Gastroesophageal sphincter (tissue), 4 donors: Measurements from ENCODE around the gene THOP1. TPM values are rescaled to one million over a fixed set of nuclear protein-coding genes. Genes with fewer than 3 reads are reported as not detected.

Experiments
- ATAC-seq: fragments of 150-250 bp; one replicate; pipeline ENCODE4 v1.9.1; 2016; ENCODE audit warnings: mild to moderate bottlenecking, moderate library complexity
- H3K27ac ChIP-seq, 4 donors: fragments of 200-600 bp; sonication (generic) in 3 of 4; 1 replicate in 3 of 4; 2 replicates in 1 of 4; pipeline ENCODE4 v1.5.1; 2016 to 2019
- H3K27me3 ChIP-seq: fragments of 200-600 bp; sonication (generic); one replicate; pipeline ENCODE4 v1.5.1; 2019
- H3K36me3 ChIP-seq, 2 donors: fragments of 200-600 bp; sonication (generic); one replicate each; pipeline ENCODE4 v1.5.1; 2019; ENCODE audit warnings: control low read depth in 1 of 2
- H3K4me1 ChIP-seq, 3 donors: fragments of 200-600 bp; sonication (generic); 1 replicate in 2 of 3; 2 replicates in 1 of 3; pipeline ENCODE4 v1.5.1; 2016 to 2019; ENCODE audit warnings: control low read depth in 2 of 3
- H3K4me3 ChIP-seq, 2 donors: fragments of 200-600 bp; sonication (generic); one replicate each; pipeline ENCODE4 v1.5.1; 2019; ENCODE audit warnings: mild to moderate bottlenecking in 1 of 2, moderate library complexity in 1 of 2
- H3K9me3 ChIP-seq, 3 donors: fragments of 200-600 bp; sonication (generic); one replicate each; pipeline ENCODE4 v1.5.1; 2017 to 2019; ENCODE audit warnings: control low read depth in 2 of 3
- CTCF ChIP-seq, 4 experiments: fragments of 200-600 bp in 2 of 4; fragments of 450-650 bp in 2 of 4; sonication (generic) in 1 of 4; IDR thresholded peaks; one replicate each; pipeline ENCODE4 v1.5.1; 2017 to 2019; ENCODE audit warnings: antibody characterized with exemption in 4 of 4, mild to moderate bottlenecking in 2 of 4, moderate library complexity in 2 of 4
- EP300 ChIP-seq: sonication (generic); formaldehyde crosslinking; IDR thresholded peaks from one replicate; pipeline ENCODE4 v1.6.1; 2017; ENCODE audit warnings: antibody characterized with exemption, mild to moderate bottlenecking
- POLR2A ChIP-seq, 2 donors: fragments of 450-650 bp; IDR thresholded peaks; one replicate each; pipeline ENCODE4 v1.6.1; 2017; ENCODE audit warnings: antibody characterized with exemption in 2 of 2, mild to moderate bottlenecking in 2 of 2, moderate library complexity in 1 of 2
- POLR2AphosphoS5 ChIP-seq: sonication (generic); formaldehyde crosslinking; IDR thresholded peaks from one replicate; pipeline ENCODE4 v1.6.1; 2017; ENCODE audit warnings: antibody characterized with exemption
- WGBS, 2 donors: methylation state at CpG; one replicate each; pipeline ENCODE4 v1.1.5; 2018; ENCODE audit warnings: low coverage in 1 of 2; 5-methylcytosine and 5-hydroxymethylcytosine counted together
- total RNA-seq, 4 donors: library from RNA; depleted of rRNA; stranded (reverse); fragments of >200 nt; gene quantifications; one replicate each; pipeline ENCODE4 v1.1.0, GENCODE V29; 2016

Gene THOP1
- total RNA-seq, 4 donors from 2014 or later = 26.9 to 58.4 (median 38.7) TPM

GRCh38 chr19:2805991-2806649 lies 20.8 kb downstream of the THOP1 start:
- 92% methylated on average over 5 of the region's 23 CpGs; no CpG with 5 or more reads in 1 of the 2 donors for WGBS, 2 donors
- TF ChIP-seq CTCF (IDR thresholded peaks at IDR 0.05) (no peak), POLR2A (IDR thresholded peaks at IDR 0.05) (no peak), EP300 (no peak), POLR2AphosphoS5 (no peak)

GRCh38 chr19:2806736-2807378 lies 21.6 kb downstream of the THOP1 start:
- TF ChIP-seq CTCF (IDR thresholded peaks at IDR 0.05) = no peak
- TF ChIP-seq EP300 = no peak
- TF ChIP-seq POLR2AphosphoS5 = no peak
- TF ChIP-seq POLR2A (IDR thresholded peaks at IDR 0.05) = no peak
- no peak overlapping the region for H3K27ac ChIP-seq

More at GRCh38 chr19:2805991-2806649, 20.8 kb downstream of the THOP1 start:
- Histone ChIP-seq H3K27me3 (no peaks in the 10 kb centered on the region), H3K4me1 (no peaks in the 10 kb centered on the region), H3K9me3 (no peaks in the 10 kb centered on the region), H3K27ac (no peak overlapping the region), H3K4me3 (no peak overlapping the region), H3K36me3 (peaks cover 0 to 96% of the 10 kb centered on the region in 2 donors)
- ATAC-seq = no peak

GRCh38 chr19:2807379-2808128 lies 22.3 kb downstream of the THOP1 start:
- WGBS, 2 donors = no CpG with 5 or more reads among the region's 56 CpGs
- no peak overlapping the region for H3K4me3 ChIP-seq
- TF ChIP-seq POLR2AphosphoS5 (no peak), POLR2A (IDR thresholded peaks at IDR 0.05) (no peak), EP300 (no peak), CTCF (IDR thresholded peaks at IDR 0.05) (no peak)
- H3K9me3 ChIP-seq = no peaks in the 10 kb centered on the region
- H3K36me3 ChIP-seq = peaks cover 0 to 97% of the 10 kb centered on the region in 2 donors
- H3K27me3 ChIP-seq = no peaks in the 10 kb centered on the region
- ATAC-seq = no peak
- no peak overlapping the region for H3K27ac ChIP-seq
- no peaks in the 10 kb centered on the region for H3K4me1 ChIP-seq

More at GRCh38 chr19:2806736-2807378, 21.6 kb downstream of the THOP1 start:
- Histone ChIP-seq H3K9me3 (no peaks in the 10 kb centered on the region), H3K36me3 (peaks cover 0 to 96% of the 10 kb centered on the region in 2 donors), H3K4me3 (no peak overlapping the region), H3K4me1 (no peaks in the 10 kb centered on the region), H3K27me3 (no peaks in the 10 kb centered on the region)
- 90% methylated on average over 2 of the region's 34 CpGs; no CpG with 5 or more reads in 1 of the 2 donors for WGBS, 2 donors
- no peak for ATAC-seq

- H3K36me3 ChIP-seq = peaks cover 0 to 97% of the 10 kb centered on the region in 2 donors
- no CpG with 5 or more reads among the region's 41 CpGs for WGBS, 2 donors
These were observed 23.0 kb downstream of the THOP1 start for GRCh38 chr19:2808129-2808941.

More at GRCh38 chr19:2808129-2808941, 23.0 kb downstream of the THOP1 start:
- no peak for ATAC-seq
- H3K4me1 ChIP-seq = no peaks in the 10 kb centered on the region
- TF ChIP-seq CTCF (IDR thresholded peaks at IDR 0.05) (no peak), EP300 (no peak), POLR2A (IDR thresholded peaks at IDR 0.05) (no peak)
- no peak overlapping the region for H3K4me3 ChIP-seq
- H3K27ac ChIP-seq = no peak overlapping the region
- H3K27me3 ChIP-seq = no peaks in the 10 kb centered on the region
- no peaks in the 10 kb centered on the region for H3K9me3 ChIP-seq
